ENCODE measurements around the gene PAOX. TPM values are rescaled to one million over a fixed set of nuclear protein-coding genes. Genes with fewer than 3 reads are reported as not detected.

PAOX gene
- total and polyA plus RNA-seq, 2 of the 13 experiments (the other 11 are each of a cell fraction or from before 2014, with no cell fraction given) = 0.49 to 0.77 TPM

GRCh38 chr10:133394064-133394663 is 15.1 kb downstream of the PAOX start, which contains the start of gene MTG1 (continued):
- TF ChIP-seq ATF3 (CRISPR knock-in tag; IDR thresholded peaks at IDR 0.05) = no peak; the same call in 1 of the 2 replicates
- TF ChIP-seq ETS1 (CRISPR knock-in tag; IDR thresholded peaks at IDR 0.05) = no peak
- 0 out of 2 replicates have a peak, but pooled peaks have one; percentile 81 for TF ChIP-seq ZNF468 (CRISPR knock-in tag; IDR thresholded peaks at IDR 0.05)
- no peak for TF ChIP-seq ZNF496 (CRISPR knock-in tag; IDR thresholded peaks at IDR 0.05; ENCODE audit: insufficient replicate concordance)
- 0 out of 2 replicates have a peak, but pooled peaks have one; percentile 21 for TF ChIP-seq ZSCAN29 (CRISPR knock-in tag; conservative IDR thresholded peaks at IDR 0.05)
- TF ChIP-seq FOXO4 (CRISPR knock-in tag; conservative IDR thresholded peaks at IDR 0.05) = no peak
- no peak for TF ChIP-seq ARID3A (IDR thresholded peaks at IDR 0.05; ENCODE audit: low read depth, low read length)
- TF ChIP-seq ZNF703 (CRISPR knock-in tag; IDR thresholded peaks at IDR 0.05; ENCODE audit: borderline replicate concordance) = no peak
- no peak for TF ChIP-seq ZNF441 (CRISPR knock-in tag; IDR thresholded peaks at IDR 0.05; ENCODE audit: borderline replicate concordance)
- peak; percentile 80; the same call in 1 of the 2 replicates for TF ChIP-seq FOXK1 (CRISPR knock-in tag; IDR thresholded peaks at IDR 0.05; ENCODE audit: borderline replicate concordance, low read depth)
- peak; percentile 83 for TF ChIP-seq ZNF501 (CRISPR knock-in tag; IDR thresholded peaks at IDR 0.05)
- peak; percentile 96 for TF ChIP-seq MTERF4 (CRISPR knock-in tag; IDR thresholded peaks at IDR 0.05)
- TF ChIP-seq DMTF1 (CRISPR knock-in tag; IDR thresholded peaks at IDR 0.05) = no peak
- peak; percentile 85; the same call in 1 of the 2 replicates for TF ChIP-seq CREBL2 (CRISPR knock-in tag; IDR thresholded peaks at IDR 0.05; ENCODE audit: borderline replicate concordance)
- peak; percentile 94 for TF ChIP-seq ZXDC (CRISPR knock-in tag; IDR thresholded peaks at IDR 0.05)

Measured in HepG2 (cell line).